NCI-H2227 (cell line): ENCODE data around the gene MTA1.

Source experiments
- DNase-seq: peaks from one replicate; lab custom pipeline; 2025; ENCODE audit not compliant: unreplicated experiment; lab: John Stamatoyannopoulos, UW

The MTA1 gene

DNA sequence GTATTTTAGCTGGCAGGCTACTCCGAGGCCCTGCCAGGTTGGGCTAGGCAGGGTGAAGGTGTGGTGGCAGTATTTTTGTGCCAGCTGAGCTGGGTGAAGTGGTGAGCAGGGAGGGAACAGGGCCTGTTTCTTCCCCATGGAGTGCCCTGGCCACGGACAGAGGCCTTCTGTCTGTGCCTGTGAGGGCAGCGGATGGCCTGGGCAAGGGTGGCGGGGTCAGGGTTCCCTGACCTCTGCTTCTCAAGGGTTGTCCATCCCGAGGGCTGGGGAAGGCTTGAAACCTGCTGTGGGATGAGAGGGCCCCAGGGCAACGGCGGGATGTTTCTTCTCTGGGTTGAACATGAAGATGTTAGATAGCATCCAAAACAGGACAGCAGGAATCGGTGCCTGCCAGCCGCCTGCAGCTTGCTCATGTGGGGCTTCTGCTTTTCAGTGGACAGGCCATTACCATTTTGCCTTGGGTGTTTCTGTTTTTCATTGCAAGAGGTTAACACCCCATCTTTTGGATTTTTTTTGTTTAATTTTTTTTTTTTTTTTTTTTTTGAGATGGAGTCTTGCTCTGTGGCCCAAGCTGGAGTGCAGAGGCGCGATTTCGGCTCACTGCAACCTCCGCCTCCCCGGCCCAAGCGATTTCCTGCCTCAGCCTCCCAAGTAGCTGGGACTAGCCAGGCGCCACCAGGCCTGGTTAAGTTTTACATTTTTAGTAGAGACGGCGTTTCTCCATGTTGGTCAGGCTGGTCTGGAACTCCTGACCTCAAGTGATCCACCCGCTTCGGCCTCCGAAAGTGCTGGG, 3.3 kb downstream of the MTA1 start:
- DNase-seq: no peak

DNA sequence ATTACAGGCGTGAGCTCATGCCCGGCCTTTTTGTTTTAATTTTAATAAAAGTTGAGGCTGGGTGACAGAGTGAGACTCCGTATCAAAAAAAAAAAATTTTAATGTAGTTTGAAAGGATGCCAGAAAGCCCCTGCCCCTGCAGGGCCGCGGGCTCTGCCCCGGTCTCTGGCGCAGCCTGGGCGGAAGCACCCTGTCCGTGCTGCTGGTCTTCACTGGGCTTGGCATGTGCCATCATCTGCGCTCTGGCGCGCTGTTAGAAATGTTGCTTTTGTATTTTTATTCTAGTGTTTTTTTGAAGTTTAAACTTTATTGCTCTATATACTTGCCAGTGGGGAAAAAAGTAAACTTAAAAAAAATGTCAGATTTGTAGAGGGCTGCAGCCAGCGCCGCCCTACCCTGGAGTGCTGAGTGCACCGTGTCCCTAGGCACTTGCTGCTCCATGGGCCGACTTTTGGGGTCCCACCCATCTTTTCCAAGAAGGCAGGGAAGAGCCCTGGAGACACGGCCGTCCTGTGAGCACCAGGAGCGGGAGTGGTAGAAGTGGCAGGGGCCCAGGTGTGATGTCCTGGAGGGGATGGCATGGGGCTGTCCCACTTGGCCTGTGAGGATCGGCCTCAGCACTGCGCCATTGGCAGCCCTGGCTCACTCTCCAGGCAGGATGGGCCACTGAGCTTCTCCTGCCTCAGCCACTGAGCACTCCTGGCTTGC, 4.0 kb downstream of the MTA1 start:
- no peak for DNase-seq

DNA sequence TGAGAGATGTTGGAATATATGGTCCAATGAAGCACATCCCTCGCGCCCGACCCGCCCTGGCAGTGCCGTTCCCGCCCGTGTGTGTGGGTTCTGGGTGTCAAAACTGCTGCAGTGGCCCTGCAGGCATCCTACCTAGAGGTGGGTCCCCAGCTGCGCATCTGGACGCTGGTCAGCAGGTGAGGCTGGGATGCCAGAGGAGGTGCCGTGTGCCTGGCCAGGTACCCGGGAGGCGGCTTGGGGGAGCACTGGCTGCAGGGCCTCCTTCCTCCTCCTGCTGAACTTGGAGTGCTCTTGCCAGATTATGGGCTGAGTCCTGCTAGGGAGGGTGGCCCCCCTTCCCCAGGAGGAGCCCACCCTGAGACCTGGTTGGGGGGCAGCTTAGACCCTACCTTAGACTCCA, 5.2 kb downstream of the MTA1 start:
- no peak for DNase-seq

DNA sequence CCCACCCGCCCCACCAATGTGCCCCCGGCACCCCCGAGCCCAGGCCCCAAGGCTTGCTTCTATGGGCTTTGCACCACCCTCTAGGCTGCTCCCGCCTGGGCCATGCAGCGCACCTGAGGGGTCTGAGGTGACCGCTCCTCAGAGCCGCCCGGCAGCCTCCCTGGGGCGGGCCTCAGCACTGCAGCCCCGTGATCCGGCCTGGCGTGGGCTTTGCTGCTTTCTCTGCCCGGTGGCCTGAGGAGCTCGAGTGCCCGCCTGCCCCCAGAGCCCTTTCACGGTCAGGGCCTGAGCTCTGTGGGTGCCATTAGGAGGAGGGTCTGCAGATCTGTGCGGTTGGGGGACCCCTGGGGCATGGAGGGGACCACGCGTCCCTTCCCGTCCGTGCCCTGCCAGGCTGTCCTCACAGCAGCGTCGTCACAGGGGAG, 6.2 kb downstream of the MTA1 start:
- no peak for DNase-seq

DNA sequence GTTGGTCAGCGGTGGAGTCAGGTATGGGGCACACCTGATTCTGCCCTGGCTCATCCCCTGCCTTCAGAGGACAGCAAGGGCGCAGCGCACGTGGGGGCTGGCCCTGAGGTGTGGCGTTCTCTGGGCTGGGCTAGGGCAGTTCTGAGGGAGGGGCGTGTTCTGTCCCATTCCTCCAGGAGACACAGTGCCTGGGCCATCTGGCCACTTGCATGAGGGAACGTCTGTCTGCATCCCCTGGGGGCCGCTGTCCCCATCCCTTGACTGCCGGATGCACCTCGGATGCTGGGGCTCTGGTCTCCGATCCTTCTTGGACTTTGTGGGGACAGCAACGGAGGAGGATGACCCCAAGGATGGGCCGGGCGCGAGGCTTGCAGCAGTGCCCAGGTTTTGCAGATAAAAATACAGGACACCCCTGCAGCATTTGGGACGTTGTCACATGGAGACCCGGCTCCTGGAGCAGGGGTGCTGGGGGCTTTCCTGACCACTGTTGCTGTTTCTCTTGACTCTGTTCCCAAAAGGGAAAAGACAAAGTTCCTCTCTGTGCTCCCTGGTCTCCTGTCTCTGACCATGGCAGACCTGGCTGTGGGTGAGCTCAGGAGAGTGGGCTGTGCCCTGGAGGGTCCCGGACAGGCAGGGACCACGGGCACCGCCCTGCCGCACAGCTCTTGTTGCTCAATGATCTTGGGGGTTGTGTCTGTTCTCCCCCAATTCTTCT, 6.9 kb downstream of the MTA1 start:
- DNase-seq: no peak

DNA sequence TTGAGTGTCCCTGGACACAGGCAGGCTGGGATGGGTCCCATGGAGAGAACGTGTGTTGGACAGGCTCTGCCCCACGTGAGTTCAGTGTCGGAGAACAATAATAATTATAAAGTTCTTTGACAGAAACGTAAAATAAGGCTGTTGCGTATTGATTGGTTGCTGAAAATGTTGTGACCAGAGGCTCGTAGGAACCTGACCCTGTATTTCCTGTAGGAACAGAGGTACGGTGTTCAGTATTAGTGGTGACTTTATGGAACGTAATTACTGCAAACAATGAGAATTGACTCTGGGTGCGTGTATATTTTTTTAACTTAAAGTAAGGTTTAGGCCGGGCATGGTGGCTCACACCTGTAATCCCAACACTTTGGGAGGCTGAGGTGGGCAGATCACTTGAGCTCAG, 7.8 kb downstream of the MTA1 start:
- no peak for DNase-seq

DNA sequence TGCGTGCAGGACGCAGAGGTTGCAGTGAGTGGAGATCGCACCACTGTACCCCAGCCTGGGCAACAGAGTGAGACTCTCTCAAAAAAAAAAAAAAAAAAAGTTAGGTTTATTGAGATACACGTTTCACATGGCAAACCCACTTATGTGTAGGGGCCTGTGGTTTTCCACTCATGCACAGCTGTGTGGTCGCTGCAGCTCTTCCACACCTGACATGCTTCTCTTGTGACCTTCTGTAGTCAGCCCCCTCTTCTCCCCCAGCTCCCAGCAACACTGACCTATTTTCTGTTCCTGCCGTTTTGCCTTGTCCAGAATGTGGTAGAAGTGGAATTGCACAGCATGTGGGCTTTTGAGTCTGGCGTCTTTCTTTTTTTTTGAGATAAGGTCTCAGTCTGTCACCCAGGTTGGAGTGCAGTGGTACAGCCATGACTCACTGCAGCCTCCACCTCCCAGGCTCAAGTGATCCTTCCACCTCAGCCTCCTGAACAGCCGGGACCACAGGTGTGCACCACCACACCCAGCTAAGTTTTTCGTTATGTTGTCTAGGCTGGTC, 8.4 kb downstream of the MTA1 start:
- no peak for DNase-seq

DNA sequence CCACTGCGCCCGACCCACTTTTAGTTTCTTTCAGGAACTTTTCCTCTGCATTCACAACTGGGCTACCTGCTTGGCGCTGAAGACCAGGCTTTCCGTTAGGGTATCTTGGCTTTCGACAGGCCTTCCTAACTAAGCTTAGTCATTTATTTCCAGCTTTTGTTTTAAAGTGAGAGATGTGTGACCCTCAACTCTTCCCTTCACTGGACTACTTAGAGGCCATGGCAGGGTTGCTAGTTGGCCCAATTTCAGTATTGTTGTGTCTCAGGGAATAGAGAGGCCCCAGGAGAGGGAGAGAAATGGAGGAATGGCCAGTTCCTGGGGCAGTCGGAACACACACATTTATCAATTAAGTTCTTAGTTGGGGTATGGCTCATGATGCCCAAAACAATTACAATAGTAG, 10.4 kb downstream of the MTA1 start:
- DNase-seq: no peak

DNA sequence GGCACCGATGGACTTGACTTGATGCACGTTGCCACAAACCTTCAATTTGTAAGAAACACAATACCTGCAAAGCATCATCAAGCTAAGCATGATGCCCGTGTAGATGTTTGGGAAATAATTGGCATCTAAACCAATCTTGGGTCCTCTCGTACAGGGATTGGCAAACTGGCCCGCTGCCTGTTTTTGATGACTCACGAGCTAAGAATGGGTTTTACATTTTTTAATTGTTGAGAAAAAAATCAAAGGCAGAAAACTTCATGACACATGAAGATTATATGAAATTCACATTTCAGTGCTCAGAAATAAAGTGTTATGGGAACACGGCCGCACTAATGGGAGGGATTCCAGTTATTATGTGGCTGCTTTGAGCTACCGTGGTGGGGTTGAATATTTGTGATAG, 10.9 kb downstream of the MTA1 start:
- DNase-seq: no peak

DNA sequence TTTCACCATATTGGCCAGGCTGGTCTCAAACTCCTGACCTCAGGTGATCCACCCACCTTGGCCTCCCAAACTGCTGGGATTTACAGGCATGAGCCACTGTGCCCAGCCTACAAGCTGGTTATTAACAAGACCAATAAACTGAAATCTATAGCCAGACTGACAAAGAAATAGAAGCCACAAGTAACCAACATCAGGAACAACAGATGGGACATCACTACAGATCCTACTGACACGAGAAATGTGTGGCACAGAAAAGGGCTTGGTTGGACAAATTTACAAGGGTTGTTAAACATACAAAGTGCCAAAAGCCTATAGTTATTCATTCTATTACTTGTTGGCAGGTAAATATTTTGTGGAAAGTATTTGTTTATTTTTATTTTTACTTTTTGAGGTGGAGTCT, 11.6 kb downstream of the MTA1 start:
- DNase-seq: no peak

DNA sequence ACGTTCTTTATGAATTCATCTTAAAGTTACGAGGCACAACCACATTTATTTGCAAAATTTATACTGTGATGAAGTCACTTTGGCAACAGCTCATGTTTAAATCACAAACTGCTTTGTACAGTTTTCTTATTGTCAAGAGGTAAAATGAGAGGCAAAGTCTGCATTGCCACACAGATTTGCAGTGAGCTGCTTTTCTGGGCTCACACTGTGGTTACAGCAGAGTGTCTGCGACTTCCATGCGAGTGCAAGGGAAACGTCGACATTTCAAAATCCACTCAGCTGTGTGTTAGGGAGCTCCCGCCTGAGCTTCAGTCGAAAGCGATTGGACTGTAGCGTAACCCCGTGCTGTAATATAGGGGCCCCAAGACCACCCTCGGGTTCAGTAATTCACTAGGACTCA, 13.0 kb downstream of the MTA1 start:
- DNase-seq: no peak

DNA sequence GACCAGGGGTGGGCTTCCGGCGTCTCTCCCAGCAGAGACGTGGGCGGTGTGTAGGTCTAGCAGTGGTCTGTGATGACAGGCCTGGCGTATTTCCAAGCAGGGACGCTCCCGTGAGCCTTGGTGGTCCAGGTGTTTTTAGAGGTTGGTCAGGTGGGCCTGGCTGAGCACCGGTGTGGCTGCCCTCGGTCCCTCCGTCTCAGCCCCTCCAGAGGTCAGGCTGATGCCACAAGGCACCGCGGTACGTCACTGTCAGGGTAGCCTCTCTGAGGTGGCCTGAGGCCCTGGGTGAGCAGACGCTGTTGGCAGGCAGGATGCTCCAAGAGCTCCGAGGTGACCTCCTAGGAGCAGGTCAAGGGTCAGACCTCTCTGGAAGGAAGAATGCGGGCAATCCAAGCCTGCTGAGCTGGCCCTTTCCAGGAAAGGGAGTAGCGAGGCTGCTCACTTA, 13.6 kb downstream of the MTA1 start:
- DNase-seq: no peak

DNA sequence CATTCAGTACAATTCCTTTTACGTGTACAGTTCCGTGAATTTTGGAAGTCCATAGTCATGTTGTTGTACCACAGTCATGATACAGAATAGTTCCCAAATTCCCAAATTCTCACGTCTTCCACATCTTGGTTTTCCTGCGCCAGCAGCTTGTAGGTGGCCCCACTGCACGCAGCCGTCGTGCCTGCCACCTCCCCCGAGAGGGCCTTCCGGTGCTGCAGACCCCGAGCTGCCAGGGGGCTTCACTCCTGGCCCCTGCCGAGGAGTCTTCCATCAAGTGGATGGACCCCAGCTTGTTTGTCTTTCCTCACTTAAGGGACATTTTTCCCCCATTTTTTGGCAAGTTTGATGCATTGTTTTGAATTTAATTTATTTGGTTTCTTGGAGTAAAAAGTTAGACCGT, 16.8 kb downstream of the MTA1 start:
- DNase-seq: no peak

DNA sequence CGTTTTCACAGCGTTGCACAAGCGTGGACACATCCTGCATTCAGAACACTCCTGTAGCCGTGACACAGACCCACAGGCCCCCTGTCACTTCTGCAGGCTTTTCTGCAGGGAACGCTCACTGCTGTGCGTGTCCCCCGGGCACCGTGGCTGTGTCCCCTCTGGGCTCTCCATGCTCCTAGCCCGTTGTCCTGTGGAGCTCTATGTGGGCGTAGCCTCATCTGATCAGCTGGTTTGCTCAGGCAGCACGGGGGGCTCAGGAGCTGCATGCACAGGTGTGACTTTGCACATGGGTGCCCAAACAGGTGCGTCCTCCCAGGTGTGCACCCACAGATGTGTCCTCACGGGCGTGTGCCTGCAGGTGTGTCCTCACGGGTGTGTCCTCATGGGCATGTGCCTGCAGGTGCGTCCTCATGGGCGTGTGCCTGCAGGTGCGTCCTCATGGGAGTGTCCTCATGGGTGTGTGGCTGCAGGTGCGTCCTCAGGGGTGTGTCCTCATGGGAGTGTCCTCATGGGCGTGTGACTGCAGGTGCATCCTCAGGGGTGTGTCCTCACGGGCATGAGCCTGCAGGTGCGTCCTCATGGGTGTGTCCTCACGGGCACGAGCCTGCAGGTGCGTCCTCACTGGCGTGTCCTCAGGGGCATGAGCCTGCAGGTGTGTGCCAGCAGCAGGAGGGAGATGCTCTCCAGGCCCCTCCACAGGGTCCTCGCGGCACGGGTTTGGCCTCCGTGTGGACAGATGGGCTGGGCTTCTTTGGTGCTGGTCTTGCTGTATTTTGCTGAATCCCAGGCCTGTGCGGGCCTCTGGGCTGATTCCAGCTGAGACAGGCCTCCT, 17.5 kb downstream of the MTA1 start:
- DNase-seq: no peak

DNA sequence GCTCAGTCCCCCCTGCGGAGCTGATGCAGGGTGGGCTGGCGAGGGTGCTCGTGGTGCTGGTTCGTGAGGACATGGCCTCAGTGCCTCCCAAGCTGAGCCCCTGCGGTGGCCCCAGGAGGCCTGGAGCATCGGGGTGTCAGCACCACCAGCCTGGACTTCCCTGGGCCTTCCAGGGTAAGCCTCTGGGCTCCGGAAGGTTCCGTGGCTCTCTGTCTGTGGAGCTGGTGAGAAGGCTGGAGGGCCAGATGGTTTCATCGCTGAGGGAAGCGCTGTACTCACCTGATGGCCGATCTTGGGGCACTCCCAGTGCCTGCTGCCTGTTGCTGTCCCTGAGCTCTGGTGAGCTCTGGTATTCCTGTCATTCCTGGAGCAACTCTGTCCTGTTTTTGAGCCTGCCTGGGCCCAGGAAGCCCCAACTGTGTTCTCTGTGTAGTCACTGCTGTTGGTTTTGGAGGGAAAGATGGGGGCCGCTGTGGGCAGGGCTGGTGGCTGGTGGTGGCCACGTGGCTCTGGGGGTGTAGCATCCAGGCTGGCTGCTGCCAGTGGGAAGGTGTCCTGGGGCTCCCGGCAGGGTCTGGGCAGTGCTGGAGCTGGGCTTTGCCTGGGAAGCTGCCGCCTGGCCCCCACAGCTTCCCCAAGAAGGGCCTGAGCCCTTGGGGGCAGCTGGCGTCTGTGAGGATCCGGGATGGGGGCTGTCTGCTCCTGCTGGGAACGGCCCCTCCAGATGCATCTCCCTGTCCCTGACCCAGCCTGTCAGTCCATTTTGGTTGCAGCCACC, 18.3 kb downstream of the MTA1 start:
- DNase-seq: no peak

DNA sequence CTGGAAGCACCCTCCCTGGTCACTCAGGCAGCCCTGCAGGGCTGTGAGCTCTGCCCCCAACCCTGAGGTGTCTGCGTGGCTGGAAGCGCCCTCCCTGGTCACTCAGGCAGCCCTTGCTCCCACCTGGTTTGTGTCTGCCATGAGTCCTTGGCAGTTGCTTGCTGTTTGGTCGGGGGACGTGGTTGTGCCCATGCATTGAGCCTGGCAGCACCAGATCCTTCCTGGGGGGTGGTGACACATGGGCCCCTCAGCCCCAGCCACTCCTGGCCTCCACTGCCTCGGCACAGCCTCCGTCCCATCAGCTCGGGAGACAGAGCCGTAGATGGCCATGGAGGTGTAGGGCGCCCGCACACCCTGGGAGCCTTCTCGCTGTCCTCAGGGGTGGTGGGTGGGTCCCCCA, 19.6 kb downstream of the MTA1 start:
- DNase-seq: no peak

DNA sequence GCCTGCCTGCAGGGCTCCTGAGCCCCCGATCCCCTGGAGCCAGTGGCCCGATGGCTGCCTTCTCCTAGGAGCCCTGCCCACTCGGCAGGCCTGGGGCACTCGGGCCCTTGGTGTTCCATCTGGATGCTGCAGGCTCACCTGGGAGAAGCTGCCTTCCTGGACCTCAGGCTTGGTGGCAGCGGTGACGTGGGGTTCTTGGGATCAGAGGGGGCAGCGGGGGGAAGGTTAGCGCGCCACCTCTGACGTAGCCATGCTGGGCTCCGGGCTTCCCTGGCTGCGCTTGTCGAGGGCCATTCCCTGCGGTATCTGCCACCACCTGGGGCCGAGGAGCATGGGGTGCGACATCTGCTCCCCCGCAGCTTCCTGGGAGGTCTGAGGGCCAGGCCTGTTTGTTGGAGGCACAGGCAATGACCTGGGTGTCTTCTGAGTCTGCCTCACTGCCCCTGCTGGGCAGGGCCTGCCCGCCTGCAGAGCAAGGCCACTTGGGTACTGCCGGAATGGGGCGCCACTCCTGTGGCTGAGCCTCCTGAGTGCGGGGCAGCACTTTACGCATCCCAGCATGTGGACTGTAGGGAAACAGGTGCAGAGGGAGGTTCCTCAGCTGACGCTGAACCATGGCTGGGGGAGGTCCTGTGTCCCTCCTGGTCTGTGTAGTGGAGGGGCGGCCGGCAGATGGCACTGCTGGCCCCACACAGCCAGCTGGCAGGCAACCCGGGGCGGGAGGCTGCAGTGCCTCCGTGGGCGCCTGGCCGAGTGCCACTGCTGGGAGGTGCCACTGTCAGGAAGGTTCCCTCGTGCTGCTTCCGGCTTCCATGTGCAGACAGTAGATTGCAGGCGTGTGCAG, 20.3 kb downstream of the MTA1 start:
- no peak for DNase-seq

DNA sequence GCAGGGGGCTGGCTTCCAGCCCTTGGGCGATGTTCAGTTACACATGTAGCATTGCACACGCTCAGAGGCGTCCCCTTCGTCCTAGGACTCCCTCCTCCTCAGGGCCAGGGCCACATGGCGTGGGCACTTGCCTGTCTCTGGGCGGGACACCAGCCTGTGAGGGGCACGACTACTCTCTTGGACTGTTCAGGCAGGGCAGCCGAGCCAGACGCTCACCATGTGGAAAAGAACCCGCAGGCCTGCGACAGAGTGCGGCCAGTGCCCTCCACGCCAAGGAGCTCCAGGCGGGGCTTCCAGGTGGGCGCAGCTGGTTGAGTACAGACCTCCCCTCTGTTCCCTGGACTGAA, 20.9 kb downstream of the MTA1 start:
- no peak for DNase-seq

DNA sequence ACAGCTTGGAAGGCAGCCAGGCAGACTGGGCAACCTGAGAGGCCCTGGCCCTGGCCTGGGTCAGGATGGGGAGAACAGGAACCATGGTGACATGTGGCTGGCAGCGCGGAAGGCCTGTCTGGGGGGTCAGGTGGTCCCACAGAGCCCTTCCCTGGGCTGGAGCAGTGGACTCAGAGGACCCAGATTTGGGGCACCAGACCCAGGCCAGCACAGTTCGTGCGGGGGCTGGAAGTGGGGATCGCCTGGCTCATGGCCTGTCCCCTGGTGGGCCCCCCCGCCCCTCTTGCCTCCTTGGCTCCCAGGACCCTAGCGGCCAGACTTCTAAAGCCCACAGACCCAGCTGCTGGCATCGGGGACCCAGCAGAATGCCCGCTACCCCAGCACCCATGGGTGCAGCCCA, 21.4 kb downstream of the MTA1 start:
- no peak for DNase-seq
